B cell (primary cell): ENCODE measurements around the gene S100PBP. TPM values are rescaled to one million over a fixed set of nuclear protein-coding genes. Genes with fewer than 3 reads are reported as not detected.
A peak's percentile ranks its signal among the peaks of the same experiment; 100 is the strongest.

Experiments used
- ATAC-seq: fragments of 200-7000 bp; cut with Tn5 transposase; one replicate; pipeline ENCODE4 v1.10.0; 2021; ENCODE audit warnings: low read depth, mild to moderate bottlenecking, moderate number of reproducible peaks, moderate library complexity
- CTCF ChIA-PET: fragments of 350-600 bp; sonication (Branson Sonifier 250); formaldehyde crosslinking; loops from one replicate; lab custom pipeline; 2021; ENCODE audit warnings: antibody characterized with exemption, inconsistent platforms; lab: Charles Lee
- POLR2A ChIA-PET: fragments of 350-600 bp; sonication (Branson Sonifier 250); formaldehyde crosslinking; loops from one replicate; lab custom pipeline; 2021; ENCODE audit warnings: antibody characterized with exemption; lab: Charles Lee
- DNase-seq: peaks from one replicate; pipeline ENCODE4 v3.0.0; 2013
- H2AFZ ChIP-seq: 2 replicates; pipeline ENCODE4 v1.6.1; 2012; ENCODE audit warnings: mild to moderate bottlenecking, low read depth, low read length; ENCODE audit not compliant: insufficient read depth, poor library complexity, severe bottlenecking
- H3K27ac ChIP-seq, 2 donors: 1 replicate in 1 of 2; 2 replicates in 1 of 2; pipeline ENCODE4 v1.5.1; 2012 to 2013; ENCODE audit warnings: low read length in 2 of 2, mild to moderate bottlenecking in 2 of 2, moderate library complexity in 1 of 2
- H3K27me3 ChIP-seq, 4 experiments: fragments of 200-600 bp in 1 of 4; sonication (generic) in 1 of 4; replicated peaks in 1 of 4; 1 replicate in 2 of 4; 2 replicates in 2 of 4; pipeline versions ENCODE4 v1.6.1 to v1.7.0; 2013 to 2016; ENCODE audit warnings: low read length in 3 of 4, mild to moderate bottlenecking in 2 of 4, mixed read lengths in 1 of 4, moderate library complexity in 1 of 4; ENCODE audit not compliant: insufficient read depth in 4 of 4, control insufficient read depth in 3 of 4; ENCODE audit errors: control extremely low read depth in 1 of 4
- H3K36me3 ChIP-seq, 2 experiments: replicated peaks in 1 of 2; 1 replicate in 1 of 2; 2 replicates in 1 of 2; pipeline versions ENCODE4 v1.6.1 to v1.7.1; 2013; ENCODE audit warnings: low read length in 1 of 2; ENCODE audit not compliant: insufficient read depth in 2 of 2, control insufficient read depth in 1 of 2; ENCODE audit errors: control extremely low read depth in 1 of 2, extremely low read depth in 1 of 2
- H3K4me1 ChIP-seq, 2 donors: fragments of 200-600 bp in 1 of 2; sonication (generic) in 1 of 2; 1 replicate in 1 of 2; 2 replicates in 1 of 2; pipeline versions ENCODE4 v1.5.1 to v1.6.1; 2013 to 2017; ENCODE audit warnings: low read length in 2 of 2; ENCODE audit not compliant: control insufficient read depth in 2 of 2, insufficient read depth in 2 of 2
- H3K4me2 ChIP-seq: replicated peaks from 2 replicates; pipeline ENCODE3; 2012; ENCODE audit warnings: mild to moderate bottlenecking, low read depth, low read length; ENCODE audit not compliant: poor library complexity, severe bottlenecking
- H3K4me3 ChIP-seq, 5 experiments: fragments of 200-600 bp in 1 of 5; sonication (generic) in 1 of 5; 1 replicate in 3 of 5; 2 replicates in 2 of 5; pipeline versions ENCODE4 v1.5.1 to v1.7.0; 2011 to 2016; ENCODE audit warnings: low read length in 4 of 5, mild to moderate bottlenecking in 4 of 5, low read depth in 2 of 5, control low read depth in 1 of 5, moderate library complexity in 1 of 5; ENCODE audit not compliant: insufficient read depth in 1 of 5; ENCODE audit errors: control extremely low read depth in 1 of 5, extremely low read depth in 1 of 5
- H3K79me2 ChIP-seq: fragments of 200-600 bp; sonication (generic); one replicate; pipeline ENCODE4 v1.6.0; 2016; ENCODE audit warnings: low read length; ENCODE audit not compliant: control insufficient read depth, insufficient read depth
- H3K9ac ChIP-seq: fragments of 200-600 bp; sonication (generic); 2 replicates; pipeline ENCODE4 v1.6.1; 2017; ENCODE audit warnings: mild to moderate bottlenecking, low read length, moderate library complexity
- H3K9me3 ChIP-seq, 3 donors: one replicate each; pipeline versions ENCODE4 v1.6.1 to v1.7.1; 2013; ENCODE audit warnings: low read length in 2 of 3; ENCODE audit not compliant: control insufficient read depth in 2 of 3, insufficient read depth in 1 of 3; ENCODE audit errors: control extremely low read depth in 1 of 3
- H4K20me1 ChIP-seq: 2 replicates; pipeline ENCODE4 v1.6.0; 2012; ENCODE audit warnings: mild to moderate bottlenecking, low read length; ENCODE audit not compliant: insufficient read depth, control insufficient read depth, poor library complexity, severe bottlenecking
- H3K27ac Mint-ChIP-seq: one replicate; pipeline ENCODE4 v1.8.0; 2021; ENCODE audit warnings: mixed read lengths
- H3K27me3 Mint-ChIP-seq: one replicate; pipeline ENCODE4 v1.8.0; 2021; ENCODE audit warnings: mixed read lengths
- H3K4me1 Mint-ChIP-seq: one replicate; pipeline ENCODE4 v1.8.0; 2021; ENCODE audit warnings: mixed read lengths
- H3K4me3 Mint-ChIP-seq: one replicate; pipeline ENCODE4 v1.8.0; 2021; ENCODE audit warnings: mixed read lengths
- H3K9me3 Mint-ChIP-seq: one replicate; pipeline ENCODE4 v1.8.0; 2022; ENCODE audit warnings: mixed read lengths; ENCODE audit not compliant: insufficient read depth
- CTCF ChIP-seq: fragments of 200-600 bp; IDR thresholded peaks from one replicate; pipeline ENCODE4 v1.8.0; 2022; ENCODE audit warnings: antibody characterized with exemption, mild to moderate bottlenecking
- EZH2 ChIP-seq: IDR thresholded peaks from 2 replicates; pipeline ENCODE4 v1.6.1; 2012; ENCODE audit warnings: borderline replicate concordance, low read depth, mild to moderate bottlenecking, moderate library complexity, low read length; ENCODE audit not compliant: insufficient read depth, poor library complexity, severe bottlenecking
- WGBS: methylation state at CpG from one replicate; pipeline ENCODE4 v1.1.5; 2013; ENCODE audit warnings: missing lambda C conversion rate; ENCODE audit not compliant: insufficient coverage; 5-methylcytosine and 5-hydroxymethylcytosine counted together
- intact Hi-C: fragments of 100-400 bp; cut with micrococcal nuclease; formaldehyde crosslinking; loops from one replicate; pipeline ENCODE4 v1.10.0; 2022
- polyA plus RNA-seq: library from polyadenylated mRNA; depleted of rRNA; stranded (reverse); fragments of >200 nt; gene quantifications from 2 replicates; pipeline ENCODE4 v1.2.3, GENCODE V29; 2012
- total RNA-seq, 2 donors: library from RNA; stranded (reverse); fragments of 120-200 nt in 1 of 2; gene quantifications; 1 replicate in 1 of 2; 2 replicates in 1 of 2; pipeline versions ENCODE4 v1.2.3 to v1.2.4, GENCODE V29; 2013 to 2022

The S100PBP gene
- total and polyA plus RNA-seq, 2 donors (not counting 1 experiment from before 2014, with no cell fraction given) = 32.5 to 94.1 TPM

GRCh38 chr1:32816676-32817158 lies 736 bp upstream of the S100PBP start:
- CTCF ChIA-PET = interaction anchor here (0.7 kb wide), 1 partner anchor 56 kb away, joined by 3 read pairs; no protein-coding TSS in a partner anchor
- Histone ChIP-seq H2AFZ (peak overlapping the region; percentile 89), H3K27me3 (no peaks in the 10 kb centered on the region), H3K27ac (peak overlapping the region; percentile 73 to 88), H3K9ac (peak overlapping the region; percentile 87), H4K20me1 (peaks cover 20% of the 10 kb centered on the region), H3K4me1 (peaks cover 36 to 52% of the 10 kb centered on the region in 2 donors), H3K9me3 (no peaks in the 10 kb centered on the region), H3K4me2 (peak overlapping the region; percentile 81), H3K4me3 (peak overlapping the region; percentile 47 to 97 (median 95)), H3K79me2 (peaks cover 85% of the 10 kb centered on the region), H3K36me3 (peaks cover 0 to 2% of the 10 kb centered on the region in 2 experiments)
- peak overlapping the region; percentile 98 for H3K4me3 Mint-ChIP-seq
- no peak for DNase-seq
- no peaks in the 10 kb centered on the region for H3K9me3 Mint-ChIP-seq
- POLR2A ChIA-PET = interaction anchor here (0.5 to 1.6 kb wide), 5 partner anchors 134 to 879 kb away, joined by 3 to 4 read pairs (median 3); partner anchors contain the start of genes HDAC1 and RBBP4
- H3K4me1 Mint-ChIP-seq = peaks cover 56% of the 10 kb centered on the region
- WGBS = 0% methylated on average over 14 of the region's 15 CpGs
- intact Hi-C loops = loop anchor here (1.0 to 10.0 kb wide), 10 partner anchors 64 to 1172 kb away; partner anchors contain the start of genes AZIN2, BSDC1, KPNA6 and PEF1
- no peak for ATAC-seq
- H3K27me3 Mint-ChIP-seq = no peaks in the 10 kb centered on the region
- H3K27ac Mint-ChIP-seq = peak overlapping the region; percentile 99
- no peak for TF ChIP-seq CTCF
- no peak for TF ChIP-seq EZH2
